GM12878 (cell line): ENCODE data around the gene OSMR. TPM values are rescaled to one million over a fixed set of nuclear protein-coding genes. Genes with fewer than 3 reads are reported as not detected.

Experiments
- ATAC-seq: fragments of 200-7000 bp; cut with Tn5 transposase; 3 replicates; pipeline ENCODE4 v1.9.1; 2020; ENCODE audit warnings: mild to moderate bottlenecking, moderate library complexity
- BruUV-seq: library from RNA; stranded (reverse); fragments of 400-500 nt; replicated peaks from 2 replicates; lab custom pipeline; 2021; lab: Mats Ljungman, UMichigan
- CTCF ChIA-PET: fragments of 300-600 bp; sonication (Branson Sonifier 250); formaldehyde crosslinking; extraction: SDS; loops from one replicate; lab custom pipeline; 2021; ENCODE audit warnings: inconsistent platforms; lab: Yijun Ruan, JAX
- POLR2A ChIA-PET: fragments of 350-600 bp; formaldehyde crosslinking; extraction: SDS; loops from one replicate; lab custom pipeline; 2021; ENCODE audit warnings: inconsistent platforms; lab: Charles Lee
- RAD21 ChIA-PET: fragments of 300-600 bp; sonication (Branson Sonifier 250); formaldehyde crosslinking; loops from one replicate; lab custom pipeline; 2023; ENCODE audit warnings: antibody characterized with exemption; ENCODE audit not compliant: unreplicated experiment; lab: Charles Lee
- SMC1A ChIA-PET: fragments of 300-600 bp; sonication (Branson Sonifier 250); formaldehyde crosslinking; loops from one replicate; lab custom pipeline; 2023; ENCODE audit not compliant: unreplicated experiment, uncharacterized antibody; lab: Charles Lee
- DNase-seq: peaks from one replicate; pipeline ENCODE4 v3.0.0-alpha.2; 2011; ENCODE audit warnings: low read depth, low spot score
- FAIRE-seq: peaks from 3 replicates; lab custom pipeline; 2011; peaks lifted over from hg19 to GRCh38; lab: Jason Lieb, UNC
- H2AFZ ChIP-seq: 2 replicates; pipeline ENCODE4 v1.6.0; 2011; ENCODE audit warnings: low read depth, low read length, control low read depth; ENCODE audit not compliant: control insufficient read depth
- H3K27ac ChIP-seq: 2 replicates; pipeline ENCODE4 v1.5.1; 2011; ENCODE audit warnings: control low read depth; ENCODE audit not compliant: control insufficient read depth, insufficient read depth
- H3K27me3 ChIP-seq, 2 experiments: replicated peaks in 1 of 2; 2 replicates each; pipeline versions ENCODE4 v1.6.0 to v1.6.1; 2011; ENCODE audit warnings: low read length in 1 of 2; ENCODE audit not compliant: control insufficient read depth in 2 of 2, insufficient read depth in 2 of 2
- H3K36me3 ChIP-seq, 2 experiments: 2 replicates each; pipeline ENCODE4 v1.5.1; 2011; ENCODE audit warnings: low read length in 1 of 2; ENCODE audit not compliant: control insufficient read depth in 2 of 2, insufficient read depth in 2 of 2
- H3K4me1 ChIP-seq: 2 replicates; pipeline ENCODE4 v1.6.1; 2011; ENCODE audit warnings: mild to moderate bottlenecking, low read length, moderate library complexity, mixed read lengths; ENCODE audit not compliant: control insufficient read depth, insufficient read depth
- H3K4me2 ChIP-seq: 2 replicates; pipeline ENCODE4 v1.6.0; 2011; ENCODE audit warnings: control low read depth; ENCODE audit not compliant: control insufficient read depth, insufficient read depth
- H3K4me3 ChIP-seq: fragments of 200-600 bp; sonication (generic); 2 replicates; pipeline ENCODE4 v1.5.1; 2016
- H3K79me2 ChIP-seq: 2 replicates; pipeline ENCODE4 v1.6.0; 2011; ENCODE audit warnings: low read length; ENCODE audit not compliant: control insufficient read depth, insufficient read depth
- H3K9ac ChIP-seq: 2 replicates; pipeline ENCODE4 v1.8.0; 2011; ENCODE audit warnings: low read length, control low read depth, mixed read lengths; ENCODE audit not compliant: control insufficient read depth, insufficient read depth
- H3K9me3 ChIP-seq: replicated peaks from 3 replicates; pipeline ENCODE4 v1.5.1; 2011; ENCODE audit warnings: mild to moderate bottlenecking, low read length; ENCODE audit not compliant: control insufficient read depth, insufficient read depth
- H4K20me1 ChIP-seq: 2 replicates; pipeline ENCODE4 v1.6.0; 2011; ENCODE audit not compliant: control insufficient read depth, insufficient read depth
- CEBPB ChIP-seq, 2 experiments: fragments of 150-350 bp in 1 of 2; IDR thresholded peaks; 2 replicates each; pipeline ENCODE4 v1.6.1; 2012 to 2014; ENCODE audit warnings: low read depth in 2 of 2, low read length in 2 of 2, borderline replicate concordance in 1 of 2, inconsistent platforms in 1 of 2
- CHD4 ChIP-seq: fragments of 200-600 bp; sonication (generic); IDR thresholded peaks from 2 replicates; pipeline ENCODE4 v1.6.1; 2016; ENCODE audit warnings: mild to moderate bottlenecking
- MEF2A ChIP-seq: IDR thresholded peaks from 2 replicates; pipeline ENCODE4 v1.6.1; 2011; ENCODE audit warnings: low read depth, mild to moderate bottlenecking, low read length, moderate library complexity; ENCODE audit not compliant: insufficient read depth
- PAX5 ChIP-seq: IDR thresholded peaks from 2 replicates; pipeline ENCODE4 v1.6.1; 2011; ENCODE audit warnings: low read depth, low read length, borderline replicate concordance
- SKIL ChIP-seq: fragments of 450-650 bp; IDR thresholded peaks from 2 replicates; pipeline ENCODE4 v1.6.1; 2017; ENCODE audit warnings: mild to moderate bottlenecking, low read depth, inconsistent platforms; ENCODE audit not compliant: poor library complexity, severe bottlenecking
- SMC3 ChIP-seq: IDR thresholded peaks from 2 replicates; pipeline ENCODE4 v1.6.1; 2011; ENCODE audit warnings: low read length, improper control_type of control experiment, borderline replicate concordance
- WGBS: methylation state at CpG from one replicate; pipeline ENCODE4 v1.1.6; 2016; ENCODE audit warnings: low lambda C conversion rate; ENCODE audit not compliant: insufficient replicate concordance, insufficient coverage; ENCODE audit errors: missing lambda C conversion rate; 5-methylcytosine and 5-hydroxymethylcytosine counted together
- in situ Hi-C: fragments of 300-500 bp; cut with MboI; formaldehyde crosslinking; loops from 9 replicates; pipeline ENCODE4 v1.14.3; 2018; ENCODE audit warnings: mixed read lengths
- intact Hi-C: fragments of 100-400 bp; cut with micrococcal nuclease; formaldehyde crosslinking; loops from one replicate; pipeline ENCODE4 v1.14.2; 2022; ENCODE audit not compliant: unreplicated experiment
- polyA plus RNA-seq, 11 experiments: library from polyadenylated mRNA; depleted of rRNA in 4 of 11; unstranded in 6 of 11; stranded (reverse) in 5 of 11; fragments of >200 nt; fragmentation: Nextera tagmentation in 4 of 11; fragmentation: Illumina TruSeq in 1 of 11; extraction: Ambion mirVana in 4 of 11; extraction: Trizol in 1 of 11; gene quantifications; 1 replicate in 1 of 11; 2 replicates in 10 of 11; pipeline versions ENCODE4 v1.2.1 to v1.2.3, GENCODE V29; 2011 to 2016; ENCODE audit warnings: inconsistent platforms in 2 of 11, missing spikeins in 2 of 11, low read depth in 1 of 11
- total RNA-seq, 4 experiments: library from RNA; depleted of rRNA in 3 of 4; stranded (reverse); fragments of >200 nt in 3 of 4; fragmentation: Illumina TruSeq in 1 of 4; extraction: Trizol in 1 of 4; gene quantifications; 2 replicates each; pipeline versions ENCODE4 v1.2.1 to v1.2.3, GENCODE V29; 2013 to 2021

Gene OSMR
- total and polyA plus RNA-seq, 10 of the 15 experiments (the other 5 are each of a cell fraction or from before 2014, with no cell fraction given): 0.03 to 0.05 TPM; not detected in 8

GRCh38 chr5:38803246-38803645 is 42.6 kb upstream of the OSMR start (continued):
- no peak for TF ChIP-seq CEBPB (IDR thresholded peaks at IDR 0.05; ENCODE audit: borderline replicate concordance in 1 of 2, low read depth in 2 of 2, low read length in 2 of 2)
- no peak for TF ChIP-seq PAX5
- TF ChIP-seq, all 136 proteins: peak for 0

- H2AFZ ChIP-seq: no peak overlapping the region
- 14% methylated on average over 4 of the region's 4 CpGs for WGBS
- ChIA-PET RAD21 (interaction anchor here (6.2 kb wide), 1 partner anchor 365 kb away, joined by 118 read pairs; no protein-coding TSS in a partner anchor), SMC1A (interaction anchor here (1.0 to 6.3 kb wide), 4 partner anchors 8 to 382 kb away, joined by 3 to 81 read pairs (median 6); no protein-coding TSS in a partner anchor)
- no peaks in the 10 kb centered on the region for H4K20me1 ChIP-seq
- no peaks in the 10 kb centered on the region; a peak in 1 of 4 replicates for H3K27me3 ChIP-seq
- H3K79me2 ChIP-seq: no peaks in the 10 kb centered on the region
- DNase-seq: peak; percentile 9
- in situ Hi-C loops: loop anchor here (5.0 kb wide), 1 partner anchor 370 kb away; no protein-coding TSS in a partner anchor
- no peaks in the 10 kb centered on the region for H3K9me3 ChIP-seq
- no peak for FAIRE-seq
- TF ChIP-seq SKIL (no peak), MEF2A (no peak), CHD4 (no peak), SMC3 (no peak)
- TF ChIP-seq, all 136 proteins: peak for 0
- Histone ChIP-seq H3K36me3 (no peaks in the 10 kb centered on the region), H3K4me3 (no peak overlapping the region), H3K9ac (no peak overlapping the region), H3K27ac (no peak overlapping the region), H3K4me2 (no peak overlapping the region), H3K4me1 (no peaks in the 10 kb centered on the region)
- no TSS peak for BruUV-seq
- ChIA-PET POLR2A (no interaction called here), CTCF (interaction anchor here (1.7 to 8.3 kb wide), 5 partner anchors 8 to 424 kb away, joined by 4 to 158 read pairs (median 30); no protein-coding TSS in a partner anchor)
- ATAC-seq: no peak; the same call in 1 of the 3 replicates
- intact Hi-C loops: no loop called here
Measured at GRCh38 chr5:38806775-38807258, 39.0 kb upstream of the OSMR start.
